Liver (tissue), 9 donors: ENCODE data around the gene ERCC4. TPM values are rescaled to one million over a fixed set of nuclear protein-coding genes. Genes with fewer than 3 reads are reported as not detected.

Experiments
- DNase-seq: peaks from one replicate; pipeline ENCODE4 v3.0.0-alpha.2; 2017; ENCODE audit warnings: low spot score
- H3K27ac ChIP-seq, 2 donors: one replicate each; pipeline ENCODE4 v1.7.0; 2013; ENCODE audit warnings: inconsistent platforms in 2 of 2, low read length in 2 of 2, control low read depth in 1 of 2, low read depth in 1 of 2, mild to moderate bottlenecking in 1 of 2
- H3K27me3 ChIP-seq, 4 donors: one replicate each; pipeline versions ENCODE4 v1.6.1 to v1.7.0; 2013; ENCODE audit warnings: low read length in 3 of 4, inconsistent platforms in 1 of 4, mild to moderate bottlenecking in 1 of 4, moderate library complexity in 1 of 4; ENCODE audit not compliant: control insufficient read depth in 4 of 4, insufficient read depth in 4 of 4
- H3K36me3 ChIP-seq, 4 donors: one replicate each; pipeline versions ENCODE4 v1.6.1 to v1.7.0; 2013; ENCODE audit warnings: low read length in 3 of 4, mild to moderate bottlenecking in 3 of 4, low read depth in 1 of 4, moderate library complexity in 1 of 4; ENCODE audit not compliant: control insufficient read depth in 4 of 4, insufficient read depth in 3 of 4
- H3K4me1 ChIP-seq, 4 donors: one replicate each; pipeline versions ENCODE4 v1.6.1 to v1.7.0; 2013; ENCODE audit warnings: low read length in 3 of 4, mild to moderate bottlenecking in 3 of 4, moderate library complexity in 1 of 4; ENCODE audit not compliant: control insufficient read depth in 4 of 4, insufficient read depth in 4 of 4
- H3K4me3 ChIP-seq, 3 donors: one replicate each; pipeline versions ENCODE4 v1.6.1 to v1.7.0; 2013; ENCODE audit warnings: low read length in 3 of 3, control low read depth in 1 of 3, low read depth in 1 of 3, mild to moderate bottlenecking in 1 of 3
- H3K9ac ChIP-seq, 2 donors: one replicate each; pipeline ENCODE4 v1.7.0; 2013; ENCODE audit warnings: low read length in 2 of 2, mild to moderate bottlenecking in 2 of 2, moderate library complexity in 2 of 2, control low read depth in 1 of 2, low read depth in 1 of 2
- H3K9me3 ChIP-seq, 4 donors: one replicate each; pipeline versions ENCODE4 v1.6.1 to v1.7.0; 2013; ENCODE audit warnings: low read length in 3 of 4; ENCODE audit not compliant: control insufficient read depth in 4 of 4
- EGR1 ChIP-seq, 2 donors: IDR thresholded peaks; 2 replicates each; pipeline ENCODE4 v1.6.1; 2016 to 2018; ENCODE audit warnings: antibody characterized with exemption in 2 of 2, low read depth in 2 of 2
- FOXA1 ChIP-seq: IDR thresholded peaks from 2 replicates; pipeline ENCODE4 v1.6.1; 2016; ENCODE audit warnings: antibody characterized with exemption
- HNF4G ChIP-seq: IDR thresholded peaks from 2 replicates; pipeline ENCODE4 v1.6.1; 2016; ENCODE audit warnings: antibody characterized with exemption
- JUND ChIP-seq, 2 donors: IDR thresholded peaks; 2 replicates each; pipeline ENCODE4 v1.6.1; 2016; ENCODE audit warnings: antibody characterized with exemption in 2 of 2
- NR2F2 ChIP-seq: IDR thresholded peaks from 2 replicates; pipeline ENCODE4 v1.6.1; 2016; ENCODE audit warnings: antibody characterized with exemption
- RXRA ChIP-seq, 2 donors: IDR thresholded peaks; 2 replicates each; pipeline ENCODE4 v1.6.1; 2017 to 2018; ENCODE audit warnings: antibody characterized with exemption in 2 of 2, mild to moderate bottlenecking in 1 of 2
- SP1 ChIP-seq: IDR thresholded peaks from 2 replicates; pipeline ENCODE4 v1.6.1; 2018; ENCODE audit warnings: antibody characterized with exemption, mild to moderate bottlenecking
- TAF1 ChIP-seq: conservative IDR thresholded peaks from 2 replicates; pipeline ENCODE4 v1.6.1; 2016; ENCODE audit warnings: antibody characterized with exemption, mild to moderate bottlenecking
- YY1 ChIP-seq: IDR thresholded peaks from 2 replicates; pipeline ENCODE4 v1.6.1; 2016; ENCODE audit warnings: antibody characterized with exemption, mild to moderate bottlenecking
- WGBS: extraction: QIAGEN DNeasy Blood & Tissue Kit; methylation state at CpG from one replicate; pipeline ENCODE4 v1.1.7; 2013; 5-methylcytosine and 5-hydroxymethylcytosine counted together
- polyA plus RNA-seq, 2 donors: library from polyadenylated mRNA; stranded (reverse) in 1 of 2; unstranded in 1 of 2; fragments of 200-250 nt in 1 of 2; fragments of >200 nt in 1 of 2; fragmentation: Nextera tagmentation in 1 of 2; extraction: Ambion mirVana in 1 of 2; gene quantifications; one replicate each; pipeline versions ENCODE4 v1.2.1 to v1.2.3, GENCODE V29; 2013 to 2015
- total RNA-seq, 2 donors: library from RNA; depleted of rRNA; stranded (reverse); fragments of >200 nt; gene quantifications; one replicate each; pipeline ENCODE4 v1.2.3, GENCODE V29; 2014
- TF ChIP-seq, protein P1 (sequence below): IDR thresholded peaks from 2 replicates; pipeline ENCODE4 v1.6.1; 2016; ENCODE audit warnings: antibody characterized with exemption
- TF ChIP-seq, protein P2 (sequence below): fragments of 150-350 bp; IDR thresholded peaks from 2 replicates; pipeline ENCODE4 v1.5.1; 2017; ENCODE audit warnings: improper control_type of control experiment, low read depth, low read length; ENCODE audit not compliant: missing input control
- TF ChIP-seq, protein P3 (sequence below): IDR thresholded peaks from 2 replicates; pipeline ENCODE4 v1.6.1; 2016; ENCODE audit warnings: antibody characterized with exemption
- TF ChIP-seq, protein P4 (sequence below): IDR thresholded peaks from 2 replicates; pipeline ENCODE4 v1.6.1; 2016; ENCODE audit warnings: antibody characterized with exemption, mild to moderate bottlenecking
- TF ChIP-seq, protein P5 (sequence below): IDR thresholded peaks from 2 replicates; pipeline ENCODE4 v1.6.1; 2016; ENCODE audit warnings: antibody characterized with exemption
- donor health status: healthy.
- donor health status: healthy.
- donor health status: healthy.
- donor health status: healthy.
- donor health status: healthy.

Gene ERCC4
- total and polyA plus RNA-seq, 4 donors = 1.6 to 11.1 (median 4.9) TPM

DNA sequence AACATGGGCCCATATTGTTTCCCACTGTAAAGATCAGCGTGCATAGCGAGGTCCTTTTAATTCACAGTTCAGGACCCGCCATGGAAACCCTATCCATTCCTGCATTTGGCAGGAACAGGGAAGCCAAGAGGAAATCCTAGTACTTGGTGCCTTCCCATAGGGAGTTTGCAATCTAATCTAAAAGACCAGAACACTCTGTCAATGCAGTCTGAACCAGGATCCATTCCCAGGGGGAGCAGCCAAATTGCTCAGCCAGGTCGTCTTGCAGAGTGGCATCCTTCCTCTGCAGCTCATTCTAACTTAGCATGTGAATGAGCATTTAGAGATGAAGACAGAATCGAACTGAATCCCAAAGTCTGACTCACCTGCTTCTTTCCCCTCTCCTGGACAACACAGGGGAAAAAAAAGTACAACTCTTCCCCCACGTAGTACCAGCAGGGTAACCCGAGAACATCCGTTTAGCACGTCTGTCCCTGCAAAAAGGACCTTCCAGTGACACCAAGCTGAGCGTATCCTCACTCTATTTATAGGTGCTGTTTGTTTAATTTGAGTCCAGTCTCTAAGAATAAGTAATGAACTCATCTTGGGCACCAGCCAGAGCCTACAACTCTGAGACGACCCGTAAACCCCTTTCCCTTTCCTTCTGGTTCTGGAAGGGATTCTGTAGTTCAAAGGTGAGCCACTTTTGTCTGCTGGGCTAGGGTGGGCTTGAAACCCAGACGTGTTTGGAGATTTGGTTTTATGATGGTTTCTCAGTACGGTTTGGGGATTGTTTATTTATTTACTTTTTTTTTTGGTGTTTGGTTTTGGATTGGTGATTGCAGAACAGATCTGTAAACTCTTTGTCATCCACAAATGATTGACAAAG is 74.5 kb downstream of the ERCC4 start:
- H3K36me3 ChIP-seq = no peaks in the 10 kb centered on the region
- DNase-seq = no peak
- H3K27me3 ChIP-seq = no peaks in the 10 kb centered on the region
- WGBS = 48% methylated on average over 14 of the region's 14 CpGs
- peaks cover 0 to 29% (median 17%) of the 10 kb centered on the region in 4 donors for H3K4me1 ChIP-seq
- H3K9ac ChIP-seq = no peak overlapping the region
- TF ChIP-seq EGR1 (IDR thresholded peaks at IDR 0.05; ENCODE audit: low read depth in 2 of 2) (no peak), FOXA1 (no peak), RXRA (IDR thresholded peaks at IDR 0.05) (no peak), YY1 (no peak), NR2F2 (no peak), TAF1 (no peak), JUND (IDR thresholded peaks at IDR 0.05) (no peak)
- TF ChIP-seq, protein P1, sequence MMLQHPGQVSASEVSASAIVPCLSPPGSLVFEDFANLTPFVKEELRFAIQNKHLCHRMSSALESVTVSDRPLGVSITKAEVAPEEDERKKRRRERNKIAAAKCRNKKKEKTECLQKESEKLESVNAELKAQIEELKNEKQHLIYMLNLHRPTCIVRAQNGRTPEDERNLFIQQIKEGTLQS = no peak
- TF ChIP-seq, protein P2, sequence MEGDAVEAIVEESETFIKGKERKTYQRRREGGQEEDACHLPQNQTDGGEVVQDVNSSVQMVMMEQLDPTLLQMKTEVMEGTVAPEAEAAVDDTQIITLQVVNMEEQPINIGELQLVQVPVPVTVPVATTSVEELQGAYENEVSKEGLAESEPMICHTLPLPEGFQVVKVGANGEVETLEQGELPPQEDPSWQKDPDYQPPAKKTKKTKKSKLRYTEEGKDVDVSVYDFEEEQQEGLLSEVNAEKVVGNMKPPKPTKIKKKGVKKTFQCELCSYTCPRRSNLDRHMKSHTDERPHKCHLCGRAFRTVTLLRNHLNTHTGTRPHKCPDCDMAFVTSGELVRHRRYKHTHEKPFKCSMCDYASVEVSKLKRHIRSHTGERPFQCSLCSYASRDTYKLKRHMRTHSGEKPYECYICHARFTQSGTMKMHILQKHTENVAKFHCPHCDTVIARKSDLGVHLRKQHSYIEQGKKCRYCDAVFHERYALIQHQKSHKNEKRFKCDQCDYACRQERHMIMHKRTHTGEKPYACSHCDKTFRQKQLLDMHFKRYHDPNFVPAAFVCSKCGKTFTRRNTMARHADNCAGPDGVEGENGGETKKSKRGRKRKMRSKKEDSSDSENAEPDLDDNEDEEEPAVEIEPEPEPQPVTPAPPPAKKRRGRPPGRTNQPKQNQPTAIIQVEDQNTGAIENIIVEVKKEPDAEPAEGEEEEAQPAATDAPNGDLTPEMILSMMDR = no peak
- TF ChIP-seq, protein P3, sequence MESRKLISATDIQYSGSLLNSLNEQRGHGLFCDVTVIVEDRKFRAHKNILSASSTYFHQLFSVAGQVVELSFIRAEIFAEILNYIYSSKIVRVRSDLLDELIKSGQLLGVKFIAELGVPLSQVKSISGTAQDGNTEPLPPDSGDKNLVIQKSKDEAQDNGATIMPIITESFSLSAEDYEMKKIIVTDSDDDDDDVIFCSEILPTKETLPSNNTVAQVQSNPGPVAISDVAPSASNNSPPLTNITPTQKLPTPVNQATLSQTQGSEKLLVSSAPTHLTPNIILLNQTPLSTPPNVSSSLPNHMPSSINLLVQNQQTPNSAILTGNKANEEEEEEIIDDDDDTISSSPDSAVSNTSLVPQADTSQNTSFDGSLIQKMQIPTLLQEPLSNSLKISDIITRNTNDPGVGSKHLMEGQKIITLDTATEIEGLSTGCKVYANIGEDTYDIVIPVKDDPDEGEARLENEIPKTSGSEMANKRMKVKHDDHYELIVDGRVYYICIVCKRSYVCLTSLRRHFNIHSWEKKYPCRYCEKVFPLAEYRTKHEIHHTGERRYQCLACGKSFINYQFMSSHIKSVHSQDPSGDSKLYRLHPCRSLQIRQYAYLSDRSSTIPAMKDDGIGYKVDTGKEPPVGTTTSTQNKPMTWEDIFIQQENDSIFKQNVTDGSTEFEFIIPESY = no peak
- TF ChIP-seq, protein P4, sequence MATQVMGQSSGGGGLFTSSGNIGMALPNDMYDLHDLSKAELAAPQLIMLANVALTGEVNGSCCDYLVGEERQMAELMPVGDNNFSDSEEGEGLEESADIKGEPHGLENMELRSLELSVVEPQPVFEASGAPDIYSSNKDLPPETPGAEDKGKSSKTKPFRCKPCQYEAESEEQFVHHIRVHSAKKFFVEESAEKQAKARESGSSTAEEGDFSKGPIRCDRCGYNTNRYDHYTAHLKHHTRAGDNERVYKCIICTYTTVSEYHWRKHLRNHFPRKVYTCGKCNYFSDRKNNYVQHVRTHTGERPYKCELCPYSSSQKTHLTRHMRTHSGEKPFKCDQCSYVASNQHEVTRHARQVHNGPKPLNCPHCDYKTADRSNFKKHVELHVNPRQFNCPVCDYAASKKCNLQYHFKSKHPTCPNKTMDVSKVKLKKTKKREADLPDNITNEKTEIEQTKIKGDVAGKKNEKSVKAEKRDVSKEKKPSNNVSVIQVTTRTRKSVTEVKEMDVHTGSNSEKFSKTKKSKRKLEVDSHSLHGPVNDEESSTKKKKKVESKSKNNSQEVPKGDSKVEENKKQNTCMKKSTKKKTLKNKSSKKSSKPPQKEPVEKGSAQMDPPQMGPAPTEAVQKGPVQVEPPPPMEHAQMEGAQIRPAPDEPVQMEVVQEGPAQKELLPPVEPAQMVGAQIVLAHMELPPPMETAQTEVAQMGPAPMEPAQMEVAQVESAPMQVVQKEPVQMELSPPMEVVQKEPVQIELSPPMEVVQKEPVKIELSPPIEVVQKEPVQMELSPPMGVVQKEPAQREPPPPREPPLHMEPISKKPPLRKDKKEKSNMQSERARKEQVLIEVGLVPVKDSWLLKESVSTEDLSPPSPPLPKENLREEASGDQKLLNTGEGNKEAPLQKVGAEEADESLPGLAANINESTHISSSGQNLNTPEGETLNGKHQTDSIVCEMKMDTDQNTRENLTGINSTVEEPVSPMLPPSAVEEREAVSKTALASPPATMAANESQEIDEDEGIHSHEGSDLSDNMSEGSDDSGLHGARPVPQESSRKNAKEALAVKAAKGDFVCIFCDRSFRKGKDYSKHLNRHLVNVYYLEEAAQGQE = no peak
- peak overlapping the region in 1 of 2 donors; percentile 68 for H3K27ac ChIP-seq
- H3K9me3 ChIP-seq = no peaks in the 10 kb centered on the region
- no peak overlapping the region for H3K4me3 ChIP-seq

DNA sequence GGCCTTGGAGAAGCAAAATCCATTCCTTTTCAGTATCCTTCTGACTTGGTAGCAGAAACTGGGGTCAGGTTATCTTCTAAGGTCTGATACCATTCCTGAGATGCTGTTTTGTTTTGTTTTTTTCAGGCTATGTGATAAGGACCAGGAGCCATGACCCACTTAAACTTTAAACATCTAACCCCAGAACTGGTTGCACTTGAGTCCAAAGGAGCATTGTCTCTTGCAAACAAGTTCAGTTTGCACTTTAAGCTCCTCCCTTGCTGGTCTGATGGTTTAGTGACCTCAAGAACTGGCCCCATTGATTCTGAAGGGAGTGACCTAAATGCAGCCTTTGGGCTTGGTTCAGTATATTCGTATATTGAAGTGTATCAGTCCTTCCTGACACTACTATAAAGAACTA is 75.2 kb downstream of the ERCC4 start:
- 37% methylated on average over 1 of the region's 1 CpG for WGBS
- H3K4me1 ChIP-seq = peaks cover 0 to 33% (median 17%) of the 10 kb centered on the region in 4 donors
- H3K27ac ChIP-seq = peak overlapping the region in 1 of 2 donors; percentile 68
- no peaks in the 10 kb centered on the region for H3K36me3 ChIP-seq
- H3K9me3 ChIP-seq = no peaks in the 10 kb centered on the region
- H3K4me3 ChIP-seq = no peak overlapping the region
- no peak overlapping the region for H3K9ac ChIP-seq
- no peak for DNase-seq
- H3K27me3 ChIP-seq = no peaks in the 10 kb centered on the region
- TF ChIP-seq, protein P1 = no peak
- TF ChIP-seq, protein P4 = peak; percentile 34
- peak; percentile 92 to 97 for TF ChIP-seq RXRA (IDR thresholded peaks at IDR 0.05)
- peak; percentile 60 to 65 for TF ChIP-seq JUND (IDR thresholded peaks at IDR 0.05)
- TF ChIP-seq, protein P2 = no peak
- no peak for TF ChIP-seq TAF1
- peak; percentile 85 for TF ChIP-seq SP1
- no peak for TF ChIP-seq EGR1 (IDR thresholded peaks at IDR 0.05; ENCODE audit: low read depth in 2 of 2)
- TF ChIP-seq NR2F2 = peak; percentile 83
- TF ChIP-seq, protein P5, sequence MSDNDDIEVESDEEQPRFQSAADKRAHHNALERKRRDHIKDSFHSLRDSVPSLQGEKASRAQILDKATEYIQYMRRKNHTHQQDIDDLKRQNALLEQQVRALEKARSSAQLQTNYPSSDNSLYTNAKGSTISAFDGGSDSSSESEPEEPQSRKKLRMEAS = no peak
- peak; percentile 97 for TF ChIP-seq HNF4G
- TF ChIP-seq YY1 = peak; percentile 70
